HG03139 (cell line): ENCODE results near the gene SMIM14.
"Not testable (repeated sequence)": the region's sequence is repeated elsewhere in the genome, so short reads cannot be mapped to it uniquely, and the experiment has no call there.

Experiments
- ATAC-seq: cut with Tn5 transposase; IDR thresholded peaks from one replicate; pipeline ENCODE4 v1.9.1; 2021; ENCODE audit not compliant: unreplicated experiment

SMIM14 gene

DNA sequence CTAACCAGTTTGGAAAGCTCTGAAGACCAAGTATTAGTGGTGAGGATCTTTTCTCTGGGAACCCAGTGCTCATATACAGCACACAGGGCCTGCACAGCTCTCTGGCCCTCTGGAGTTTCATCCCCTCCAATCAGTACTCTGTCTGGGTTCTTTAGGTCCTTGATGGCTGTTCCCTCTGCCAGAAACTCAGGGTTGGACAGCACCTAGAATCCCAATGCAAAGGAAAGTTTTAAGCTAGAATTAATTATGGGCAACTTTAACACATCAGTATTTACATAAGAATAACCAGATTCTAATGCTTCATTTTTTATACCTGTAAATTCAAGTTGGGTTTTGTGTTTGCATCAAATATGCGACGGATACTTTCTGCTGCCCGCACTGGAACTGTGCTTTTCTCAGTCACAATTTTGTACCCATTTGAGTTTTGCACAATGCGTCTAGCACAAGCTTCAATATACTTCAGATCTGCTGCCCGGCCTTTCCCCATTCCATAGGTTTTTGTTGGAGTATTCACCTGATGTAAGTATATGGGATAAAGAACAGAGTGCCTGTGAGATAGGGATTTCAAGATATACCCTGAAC is 128.2 kb downstream of the SMIM14 start:
- ATAC-seq: no peak

- ATAC-seq: no peak
These were observed 133.1 kb downstream of the SMIM14 start for GRCh38 chr4:39505581-39505980.

DNA sequence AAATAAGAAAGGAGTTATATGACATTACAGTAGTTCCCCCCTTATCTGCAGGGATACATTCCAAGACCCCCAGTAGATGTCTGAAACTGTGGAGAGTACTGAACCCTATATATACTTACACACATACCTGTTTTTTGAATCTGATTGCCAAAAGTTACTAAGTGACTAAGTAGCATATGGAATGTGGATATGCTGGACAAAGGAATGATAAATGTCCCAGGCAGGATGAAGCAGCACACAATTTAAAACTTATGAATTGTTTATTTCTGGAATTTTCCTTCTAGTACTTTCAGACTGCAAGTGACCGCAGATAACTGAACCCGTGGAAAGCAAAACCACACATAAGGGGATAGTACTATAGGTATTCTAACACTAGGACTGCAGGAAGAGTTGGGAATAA is 134.1 kb downstream of the SMIM14 start:
- ATAC-seq: no peak

DNA sequence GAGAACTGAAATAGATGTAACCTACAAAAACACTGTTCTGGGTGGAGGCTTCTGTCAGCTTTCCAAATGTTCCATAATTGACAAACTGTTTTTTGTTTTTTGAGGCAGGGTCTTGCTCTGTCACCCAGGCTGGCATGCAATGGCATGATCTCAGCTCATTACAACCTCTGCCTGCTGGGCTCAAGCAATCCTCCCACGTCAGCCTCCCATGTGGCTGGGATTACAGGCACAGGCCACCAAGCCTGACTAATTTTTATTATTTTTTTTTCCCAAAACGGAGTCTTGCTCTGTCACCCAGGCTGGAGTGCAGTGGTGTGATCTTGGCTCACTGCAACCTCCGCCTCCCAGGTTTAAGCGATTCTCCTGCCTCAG is 136.0 kb downstream of the SMIM14 start:
- ATAC-seq: not testable (repeated sequence)

GRCh38 chr4:39502019-39502663 is 136.5 kb downstream of the SMIM14 start:
- ATAC-seq: no peak

DNA sequence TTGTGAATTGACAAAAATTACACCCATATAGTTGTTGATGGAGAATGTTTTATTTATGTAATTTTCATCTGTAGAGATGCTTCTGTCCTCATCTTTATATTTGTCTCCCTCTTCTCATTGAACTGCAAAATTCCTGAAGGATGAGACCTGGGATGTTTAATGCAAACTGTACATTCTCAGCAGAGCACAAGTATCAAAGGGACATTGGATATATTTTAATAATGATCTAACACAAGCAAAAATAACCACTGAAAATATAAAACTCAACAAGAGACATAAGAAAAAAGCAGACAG is 140.0 kb downstream of the SMIM14 start:
- no peak for ATAC-seq

DNA sequence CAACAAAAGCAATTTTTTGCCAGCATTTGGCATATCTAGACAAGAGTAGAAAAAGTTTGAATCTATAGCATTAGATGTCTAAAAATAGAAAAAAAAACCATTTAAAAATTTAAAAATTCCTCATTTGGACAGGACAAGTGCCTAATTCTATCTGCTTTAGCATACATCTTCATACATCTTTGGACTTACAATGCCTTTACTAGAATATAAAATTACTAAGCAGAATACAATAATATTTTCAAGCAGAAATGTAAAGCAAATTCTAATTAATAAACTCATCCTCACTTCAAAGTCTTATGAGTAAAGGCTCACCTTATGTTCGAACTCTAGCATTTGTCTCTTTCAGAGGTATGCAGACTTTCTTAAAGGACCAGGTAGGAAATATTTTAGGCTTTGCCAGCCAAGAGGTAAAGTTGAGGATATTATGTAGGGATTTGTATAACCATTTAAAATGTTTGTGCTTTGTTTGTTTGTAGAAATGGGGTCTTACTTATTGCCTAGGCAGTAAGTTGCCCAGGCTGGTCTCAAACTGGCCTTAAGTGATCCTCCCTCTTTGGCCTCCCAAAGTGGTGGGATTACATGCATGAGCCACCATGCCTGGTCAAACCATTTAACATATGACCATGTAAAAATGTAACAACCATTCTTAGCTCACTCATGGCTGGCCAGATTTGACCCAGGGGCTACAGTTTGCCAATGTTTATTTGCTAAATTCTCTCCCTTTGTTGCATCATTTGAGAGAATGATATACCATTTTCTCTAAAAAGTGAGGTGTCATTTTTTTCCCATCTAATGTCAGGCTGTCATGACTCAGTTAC is 140.5 kb downstream of the SMIM14 start:
- no peak for ATAC-seq
